K562 (cell line): ENCODE results near the gene SIK3. TPM values are rescaled to one million over a fixed set of nuclear protein-coding genes. Genes with fewer than 3 reads are reported as not detected.

ENCODE experiments used
- ATAC-seq: fragments of 200-7000 bp; cut with Tn5 transposase; 3 replicates; pipeline ENCODE4 v1.9.1; 2020; ENCODE audit warnings: moderate library complexity
- BruUV-seq: library from RNA; stranded (reverse); fragments of 400-500 nt; replicated peaks from 2 replicates; lab custom pipeline; 2021; lab: Mats Ljungman, UMichigan
- CTCF ChIA-PET: fragments of 300-600 bp; formaldehyde crosslinking; extraction: SDS; loops from one replicate; lab custom pipeline; 2021; ENCODE audit warnings: low intra/inter-chr PET ratio; lab: Yijun Ruan, JAX
- POLR2A ChIA-PET: fragments of 300-600, 350-650 bp; sonication (Branson Sonifier 250); formaldehyde crosslinking; extraction: SDS; loops from one replicate; lab custom pipeline; 2021; ENCODE audit warnings: antibody characterized with exemption, inconsistent platforms; lab: Yijun Ruan, JAX
- DNase-seq, 4 experiments: peaks; one replicate each; pipeline versions ENCODE4 v3.0.0 to v3.0.0-alpha.2; 2011 to 2018; ENCODE audit warnings: low spot score in 3 of 4, mixed read lengths in 3 of 4; ENCODE audit errors: extremely low read depth in 1 of 4
- FAIRE-seq: peaks from 2 replicates; lab custom pipeline; 2011; peaks lifted over from hg19 to GRCh38; lab: Jason Lieb, UNC
- H2AFZ ChIP-seq: 2 replicates; pipeline ENCODE4 v1.6.0; 2011; ENCODE audit warnings: low read depth, low read length, control low read depth, inconsistent platforms
- H3K27ac ChIP-seq: fragments of 200-600 bp; 3 replicates; pipeline ENCODE4 v1.8.0; 2011; ENCODE audit warnings: low read depth, mild to moderate bottlenecking, control low read depth, inconsistent platforms, low read length, moderate library complexity, mixed read lengths; ENCODE audit errors: extremely low read depth
- H3K27me3 ChIP-seq, 2 experiments: fragments of 300-600 bp in 1 of 2; 2 replicates in 1 of 2; 3 replicates in 1 of 2; pipeline versions ENCODE4 v1.6.0 to v1.8.0; 2011; ENCODE audit warnings: inconsistent platforms in 2 of 2, low read length in 2 of 2, mild to moderate bottlenecking in 1 of 2, mixed read lengths in 1 of 2, moderate library complexity in 1 of 2; ENCODE audit not compliant: control insufficient read depth in 2 of 2, insufficient read depth in 2 of 2
- H3K36me3 ChIP-seq: fragments of 300-600 bp; 3 replicates; pipeline ENCODE4 v1.8.0; 2011; ENCODE audit warnings: mild to moderate bottlenecking, low read length, inconsistent platforms; ENCODE audit not compliant: control insufficient read depth, insufficient read depth
- H3K4me1 ChIP-seq, 2 experiments: fragments of 200-600 bp in 1 of 2; replicated peaks in 1 of 2; 2 replicates in 1 of 2; 3 replicates in 1 of 2; pipeline versions ENCODE4 v1.5.1 to v1.8.0; 2011; ENCODE audit warnings: inconsistent platforms in 2 of 2, low read length in 2 of 2, mild to moderate bottlenecking in 1 of 2, mixed read lengths in 1 of 2, moderate library complexity in 1 of 2; ENCODE audit not compliant: control insufficient read depth in 2 of 2, insufficient read depth in 2 of 2
- H3K4me2 ChIP-seq: 2 replicates; pipeline ENCODE4 v1.6.1; 2011; ENCODE audit warnings: low read length, control low read depth, inconsistent platforms, mixed read lengths; ENCODE audit not compliant: insufficient read depth
- H3K4me3 ChIP-seq: fragments of 200-600 bp; sonication (generic), shearing (Covaris generic); 2 replicates; pipeline ENCODE4 v1.5.1; 2016; ENCODE audit warnings: control low read depth, inconsistent platforms
- H3K79me2 ChIP-seq: fragments of 200-600 bp; 3 replicates; pipeline ENCODE4 v1.8.0; 2011; ENCODE audit warnings: low read length, inconsistent platforms; ENCODE audit not compliant: control insufficient read depth, insufficient read depth
- H3K9ac ChIP-seq, 2 experiments: 2 replicates each; pipeline versions ENCODE4 v1.6.0 to v1.6.1; 2011; ENCODE audit warnings: low read depth in 2 of 2, low read length in 2 of 2, control low read depth in 1 of 2, inconsistent platforms in 1 of 2, mild to moderate bottlenecking in 1 of 2, mixed read lengths in 1 of 2; ENCODE audit not compliant: insufficient read depth in 1 of 2
- H3K9me1 ChIP-seq: one replicate; pipeline ENCODE4 v1.6.0; 2011; ENCODE audit warnings: inconsistent platforms, mild to moderate bottlenecking, low read length, moderate library complexity; ENCODE audit not compliant: control insufficient read depth, insufficient read depth
- H3K9me3 ChIP-seq: replicated peaks from 2 replicates; pipeline ENCODE4 v1.5.1; 2011; ENCODE audit warnings: low read depth, low read length, inconsistent platforms; ENCODE audit not compliant: control insufficient read depth, insufficient read depth
- H4K20me1 ChIP-seq: replicated peaks from 2 replicates; pipeline ENCODE4 v1.6.1; 2011; ENCODE audit warnings: low read length, inconsistent platforms, mixed read lengths; ENCODE audit not compliant: control insufficient read depth, insufficient read depth
- CEBPG ChIP-seq, 3 experiments: fragments of 200-800 bp in 1 of 3; sonication (Bioruptor generic) in 1 of 3; sonication (generic) in 1 of 3; formaldehyde crosslinking in 1 of 3; IDR thresholded peaks in 2 of 3; conservative IDR thresholded peaks in 1 of 3; 2 replicates each; pipeline versions ENCODE4 v1.6.1 to v1.8.0; 2016 to 2022; ENCODE audit warnings: missing compliant biosample characterization in 2 of 3, missing genetic modification characterization in 2 of 3, mild to moderate bottlenecking in 1 of 3, missing genetic modification reagents in 1 of 3
- JUN ChIP-seq, 2 experiments: sonication (generic) in 1 of 2; formaldehyde crosslinking in 1 of 2; IDR thresholded peaks; 2 replicates each; pipeline versions ENCODE4 v1.6.1 to v1.8.0; 2012 to 2022; ENCODE audit warnings: borderline replicate concordance in 2 of 2, mild to moderate bottlenecking in 2 of 2, improper control_type of control experiment in 1 of 2, low read depth in 1 of 2, low read length in 1 of 2, missing genetic modification reagents in 1 of 2
- NFATC3 ChIP-seq: fragments of 450-650 bp; IDR thresholded peaks from 2 replicates; pipeline ENCODE4 v1.6.1; 2017; ENCODE audit warnings: mild to moderate bottlenecking
- RNF219 ChIP-seq: fragments of 250-450 bp; sonication (Bioruptor Pico); IDR thresholded peaks from 2 replicates; pipeline ENCODE4 v1.5.0; 2022; ENCODE audit warnings: mild to moderate bottlenecking
- ZC3H4 ChIP-seq: sonication (generic); formaldehyde crosslinking; IDR thresholded peaks from 2 replicates; pipeline ENCODE4 v1.9.0; 2021; ENCODE audit warnings: missing genetic modification reagents, borderline replicate concordance
- WGBS: fragments of 100-300 bp; shearing (Covaris generic); methylation state at CpG from one replicate; pipeline ENCODE4 v1.1.6; 2016; ENCODE audit warnings: low coverage, mixed read lengths; ENCODE audit not compliant: insufficient coverage; ENCODE audit errors: missing lambda C conversion rate; 5-methylcytosine and 5-hydroxymethylcytosine counted together
- in situ Hi-C: fragments of 300-500 bp; cut with MboI; formaldehyde crosslinking; loops from 4 replicates; pipeline ENCODE4 v1.15.0; 2018; ENCODE audit warnings: inconsistent platforms, mixed read lengths
- intact Hi-C: fragments of 100-400 bp; cut with micrococcal nuclease; formaldehyde crosslinking; loops from 2 replicates; pipeline ENCODE4 v1.14.2; 2022
- polyA plus RNA-seq, 8 experiments: library from polyadenylated mRNA; depleted of rRNA in 4 of 8; stranded (reverse) in 5 of 8; unstranded in 3 of 8; fragments of >200 nt; fragmentation: Nextera tagmentation in 2 of 8; fragmentation: Illumina TruSeq in 1 of 8; extraction: Ambion mirVana in 2 of 8; extraction: Trizol in 1 of 8; gene quantifications; 2 replicates each; pipeline versions ENCODE4 v1.2.1 to v1.2.3, GENCODE V29; 2011 to 2014; ENCODE audit warnings: inconsistent platforms in 1 of 8, missing spikeins in 1 of 8
- total RNA-seq, 7 experiments: library from RNA; depleted of rRNA in 6 of 7; stranded (reverse); fragments of >200 nt in 6 of 7; fragmentation: Illumina TruSeq in 2 of 7; extraction: Trizol in 2 of 7; gene quantifications; 2 replicates each; pipeline versions ENCODE4 v1.2.1 to v1.2.3, GENCODE V29; 2011 to 2021; ENCODE audit warnings: low replicate concordance in 1 of 7

The SIK3 gene
- total and polyA plus RNA-seq, 9 of the 15 experiments (the other 6 are each of a cell fraction or from before 2014, with no cell fraction given): 1.6 to 21.6 (median 8.0) TPM

GRCh38 chr11:117061256-117061655 is 37.0 kb downstream of the SIK3 start:
- in situ Hi-C loops: no loop called here
- peaks cover 10% of the 10 kb centered on the region; the same call in 1 of the 2 replicates for H4K20me1 ChIP-seq
- no peaks in the 10 kb centered on the region for H3K36me3 ChIP-seq
- H3K9ac ChIP-seq: no peak overlapping the region
- intact Hi-C loops: no loop called here
- FAIRE-seq: no peak
- no peak overlapping the region for H3K4me2 ChIP-seq
- POLR2A ChIA-PET: interaction anchor here (0.6 to 1.1 kb wide), 2 partner anchors 11 to 144 kb away, joined by 3 read pairs; no protein-coding TSS in a partner anchor
- no peak overlapping the region for H2AFZ ChIP-seq
- CTCF ChIA-PET: no interaction called here
- 78% methylated on average over 5 of the region's 5 CpGs for WGBS
- H3K4me1 ChIP-seq: no peaks in the 10 kb centered on the region
- H3K27ac ChIP-seq: no peak overlapping the region
- no peaks in the 10 kb centered on the region for H3K27me3 ChIP-seq
- ATAC-seq: no peak
- DNase-seq: no peak
- BruUV-seq: no TSS peak
- peaks cover 39% of the 10 kb centered on the region for H3K79me2 ChIP-seq
- H3K9me1 ChIP-seq: no peaks in the 10 kb centered on the region
- no peak for TF ChIP-seq RNF219 (CRISPR knock-in tag)
- no peak for TF ChIP-seq JUN (IDR thresholded peaks at IDR 0.05; ENCODE audit: borderline replicate concordance, low read depth, low read length)
- no peak for TF ChIP-seq JUN (CRISPR knock-in tag; IDR thresholded peaks at IDR 0.05; ENCODE audit: borderline replicate concordance)
- no peak for TF ChIP-seq ZC3H4 (CRISPR knock-in tag)
- TF ChIP-seq NFATC3: no peak
- no peak for TF ChIP-seq CEBPG (CRISPR knock-in tag; IDR thresholded peaks at IDR 0.05)
- TF ChIP-seq CEBPG (tag; conservative IDR thresholded peaks at IDR 0.05 in 1 of 2, IDR thresholded peaks at IDR 0.05 in 1 of 2): no peak
- H3K4me3 ChIP-seq: no peak overlapping the region
- no peaks in the 10 kb centered on the region for H3K9me3 ChIP-seq
